HCT116 (cell line): ENCODE data around the gene KRT85. TPM values are rescaled to one million over a fixed set of nuclear protein-coding genes. Genes with fewer than 3 reads are reported as not detected.

Source experiments
- ATAC-seq: fragments of 200-7000 bp; cut with Tn5 transposase; 2 replicates; pipeline ENCODE4 v1.9.1; 2020; ENCODE audit warnings: mild to moderate bottlenecking, moderate library complexity
- BruUV-seq: library from RNA; stranded (reverse); fragments of 400-500 nt; replicated peaks from 2 replicates; lab custom pipeline; 2021; lab: Mats Ljungman, UMichigan
- CTCF ChIA-PET: fragments of 300-600 bp; sonication (Branson Sonifier 250); formaldehyde crosslinking; loops from one replicate; lab custom pipeline; 2021; ENCODE audit warnings: antibody characterized with exemption; lab: Charles Lee
- POLR2A ChIA-PET: fragments of 300-600, 350-600 bp; sonication (Branson Sonifier 250); formaldehyde crosslinking; loops from one replicate; lab custom pipeline; 2021; ENCODE audit warnings: antibody characterized with exemption; lab: Charles Lee
- RAD21 ChIA-PET, 2 experiments: fragments of 300-600 bp; sonication (Branson Sonifier 250); formaldehyde crosslinking; loops; one replicate each; lab custom pipeline; 2023; ENCODE audit warnings: low total read pairs in 2 of 2; ENCODE audit not compliant: uncharacterized antibody in 2 of 2, unreplicated experiment in 2 of 2, low non-redundant PET in 1 of 2; lab: Charles Lee
- DNase-seq: peaks from one replicate; pipeline ENCODE4 v3.0.0-alpha.2; 2010; ENCODE audit warnings: low read depth, low spot score
- H2AFZ ChIP-seq: fragments of 200-600 bp; shearing (Covaris generic), sonication (generic); 2 replicates; pipeline ENCODE4 v1.6.1; 2017; ENCODE audit warnings: low read depth, mixed run types, mixed read lengths, antibody characterized with exemption, low read length; ENCODE audit not compliant: poor library complexity, severe bottlenecking
- H3K27ac ChIP-seq: 2 replicates; pipeline ENCODE4 v1.5.1; 2012; ENCODE audit warnings: low read depth, low read length
- H3K27me3 ChIP-seq: fragments of 200-600 bp; sonication (generic); 2 replicates; pipeline ENCODE4 v1.6.1; 2016; ENCODE audit warnings: mixed run types, low read length, mixed read lengths; ENCODE audit not compliant: insufficient read depth
- H3K36me3 ChIP-seq, 2 experiments: fragments of 200-500 bp in 1 of 2; fragments of 200-600 bp in 1 of 2; sonication (Bioruptor generic) in 1 of 2; sonication (generic) in 1 of 2; 2 replicates each; pipeline versions ENCODE4 v1.5.1 to v1.6.1; 2014 to 2016; ENCODE audit warnings: low read length in 2 of 2, inconsistent platforms in 1 of 2, mixed read lengths in 1 of 2, mixed run types in 1 of 2; ENCODE audit not compliant: insufficient read depth in 2 of 2, control insufficient read depth in 1 of 2
- H3K4me1 ChIP-seq, 2 experiments: fragments of 200-600 bp in 1 of 2; sonication (generic) in 1 of 2; 2 replicates each; pipeline versions ENCODE4 v1.5.1 to v1.6.1; 2012 to 2017; ENCODE audit warnings: low read length in 2 of 2, inconsistent platforms in 1 of 2, mild to moderate bottlenecking in 1 of 2, mixed read lengths in 1 of 2, mixed run types in 1 of 2, moderate library complexity in 1 of 2; ENCODE audit not compliant: insufficient read depth in 2 of 2, control insufficient read depth in 1 of 2
- H3K4me2 ChIP-seq: fragments of 200-600 bp; sonication (generic); 2 replicates; pipeline ENCODE4 v1.6.1; 2017; ENCODE audit warnings: mixed run types, low read length, mixed read lengths
- H3K4me3 ChIP-seq, 2 experiments: fragments of 200-600 bp in 1 of 2; sonication (generic) in 1 of 2; replicated peaks in 1 of 2; 2 replicates each; pipeline ENCODE4 v1.5.1; 2011 to 2016; ENCODE audit warnings: low read length in 2 of 2, control low read depth in 1 of 2, low read depth in 1 of 2, mild to moderate bottlenecking in 1 of 2, mixed read lengths in 1 of 2, mixed run types in 1 of 2
- H3K79me2 ChIP-seq: fragments of 200-600 bp; sonication (generic); 2 replicates; pipeline ENCODE4 v1.6.1; 2017; ENCODE audit warnings: mild to moderate bottlenecking, mixed run types, low read length, moderate library complexity, mixed read lengths; ENCODE audit not compliant: insufficient read depth
- H3K9ac ChIP-seq: fragments of 200-600 bp; sonication (generic); 2 replicates; pipeline ENCODE4 v1.6.1; 2016; ENCODE audit warnings: low read length, mixed read lengths
- H3K9me2 ChIP-seq: fragments of 200-600 bp; sonication (generic), shearing (Covaris generic); 2 replicates; pipeline ENCODE4 v1.6.1; 2017; ENCODE audit warnings: mixed run types, mild to moderate bottlenecking, moderate library complexity; ENCODE audit not compliant: insufficient read depth
- H3K9me3 ChIP-seq, 2 experiments: fragments of 200-500 bp in 1 of 2; fragments of 200-600 bp in 1 of 2; sonication (Bioruptor generic) in 1 of 2; sonication (generic) in 1 of 2; 2 replicates each; pipeline ENCODE4 v1.6.1; 2014 to 2017; ENCODE audit warnings: low read length in 2 of 2, mixed read lengths in 2 of 2, inconsistent platforms in 1 of 2, low read depth in 1 of 2, mild to moderate bottlenecking in 1 of 2, mixed run types in 1 of 2, moderate library complexity in 1 of 2; ENCODE audit not compliant: control insufficient read depth in 1 of 2, insufficient read depth in 1 of 2
- H4K20me1 ChIP-seq: fragments of 200-600 bp; sonication (generic), shearing (Covaris generic); 2 replicates; pipeline ENCODE4 v1.6.1; 2017; ENCODE audit warnings: mixed run types, mild to moderate bottlenecking, moderate library complexity; ENCODE audit not compliant: insufficient read depth
- CBX3 ChIP-seq: IDR thresholded peaks from 2 replicates; pipeline ENCODE4 v1.6.1; 2012; ENCODE audit warnings: low read depth
- CEBPB ChIP-seq: IDR thresholded peaks from 2 replicates; pipeline ENCODE4 v1.6.1; 2012; ENCODE audit warnings: low read depth
- ELF1 ChIP-seq: IDR thresholded peaks from 2 replicates; pipeline ENCODE4 v1.6.1; 2012; ENCODE audit warnings: low read depth, borderline replicate concordance
- EZH2 ChIP-seq: fragments of 200-600 bp; sonication (generic); IDR thresholded peaks from 2 replicates; pipeline ENCODE4 v1.6.1; 2017; ENCODE audit warnings: antibody characterized with exemption, mixed run types
- EZH2phosphoT487 ChIP-seq: fragments of 200-600 bp; IDR thresholded peaks from 2 replicates; pipeline ENCODE4 v1.6.1; 2018; ENCODE audit warnings: antibody characterized with exemption, borderline replicate concordance
- FOSL1 ChIP-seq: IDR thresholded peaks from 2 replicates; pipeline ENCODE4 v1.6.1; 2012; ENCODE audit warnings: low read depth
- JUND ChIP-seq: IDR thresholded peaks from 2 replicates; pipeline ENCODE4 v1.6.1; 2012
- RAD21 ChIP-seq: IDR thresholded peaks from 2 replicates; pipeline ENCODE4 v1.6.1; 2012; ENCODE audit warnings: low read depth, mild to moderate bottlenecking
- SIN3A ChIP-seq: IDR thresholded peaks from 2 replicates; pipeline ENCODE4 v1.6.1; 2012; ENCODE audit warnings: low read depth
- SP1 ChIP-seq: IDR thresholded peaks from 2 replicates; pipeline ENCODE4 v1.6.1; 2012; ENCODE audit warnings: low read depth
- SRF ChIP-seq: IDR thresholded peaks from 2 replicates; pipeline ENCODE4 v1.6.1; 2012; ENCODE audit warnings: low read depth
- YY1 ChIP-seq: IDR thresholded peaks from 2 replicates; pipeline ENCODE4 v1.6.1; 2011; ENCODE audit warnings: low read length, low read depth, moderate library complexity, mild to moderate bottlenecking; ENCODE audit not compliant: insufficient replicate concordance; ENCODE audit errors: extremely low read depth
- ZFX ChIP-seq: fragments of 450-650 bp; IDR thresholded peaks from 2 replicates; pipeline ENCODE4 v1.6.1; 2017
- ZNF274 ChIP-seq: fragments of 200-500 bp; sonication (Bioruptor generic); IDR thresholded peaks from 2 replicates; pipeline ENCODE4 v1.6.1; 2014; ENCODE audit warnings: mild to moderate bottlenecking, low read depth, low read length, inconsistent platforms
- intact Hi-C: fragments of 100-400 bp; cut with micrococcal nuclease; formaldehyde crosslinking; loops from 2 replicates; pipeline ENCODE4 v1.10.0; 2022
- total RNA-seq: library from RNA; stranded (reverse); gene quantifications from one replicate; pipeline ENCODE4 v1.2.1, GENCODE V29; 2021; ENCODE audit not compliant: unreplicated experiment
- TF ChIP-seq, protein P1 (sequence below), 3 experiments: fragments of 200-600 bp in 1 of 3; sonication (generic) in 1 of 3; IDR thresholded peaks in 2 of 3; conservative IDR thresholded peaks in 1 of 3; 2 replicates each; pipeline ENCODE4 v1.5.1; 2012 to 2017; ENCODE audit warnings: low read depth in 2 of 3, low read length in 2 of 3, antibody characterized with exemption in 1 of 3, borderline replicate concordance in 1 of 3, control low read depth in 1 of 3, mild to moderate bottlenecking in 1 of 3, mixed read lengths in 1 of 3, mixed run types in 1 of 3, moderate library complexity in 1 of 3; ENCODE audit not compliant: insufficient read depth in 1 of 3
- TF ChIP-seq, protein P2 (sequence below): IDR thresholded peaks from 2 replicates; pipeline ENCODE4 v1.6.1; 2012
- TF ChIP-seq, protein P3 (sequence below): IDR thresholded peaks from 2 replicates; pipeline ENCODE4 v1.6.1; 2011; ENCODE audit warnings: mild to moderate bottlenecking, low read length, moderate library complexity; ENCODE audit not compliant: insufficient replicate concordance; ENCODE audit errors: extremely low read depth
- TF ChIP-seq, protein P4 (sequence below): IDR thresholded peaks from 2 replicates; pipeline ENCODE4 v1.6.1; 2012

KRT85 gene
- total RNA-seq, 1 experiment from 2014 or later, result not detected

- Histone ChIP-seq H3K4me3 (no peak overlapping the region), H3K79me2 (no peaks in the 10 kb centered on the region), H3K4me1 (no peaks in the 10 kb centered on the region; a peak in 1 of 4 replicates), H3K27ac (no peak overlapping the region), H4K20me1 (no peaks in the 10 kb centered on the region), H3K9ac (no peak overlapping the region), H3K27me3 (no peaks in the 10 kb centered on the region), H3K36me3 (no peaks in the 10 kb centered on the region), H3K9me2 (no peaks in the 10 kb centered on the region), H3K4me2 (no peak overlapping the region), H3K9me3 (no peaks in the 10 kb centered on the region), H2AFZ (no peak overlapping the region)
- TF ChIP-seq SIN3A, result no peak
- ATAC-seq (no peak), DNase-seq (no peak)
- BruUV-seq, result no TSS peak
- CTCF ChIA-PET, result interaction anchor here (1.0 kb wide), 1 partner anchor 8 kb away, joined by 3 read pairs; no protein-coding TSS in a partner anchor
- RAD21 ChIA-PET, result no interaction called here
- intact Hi-C loops, result no loop called here
- POLR2A ChIA-PET, result no interaction called here
Observed at GRCh38 chr12:52364061-52364460, 3.2 kb downstream of the KRT85 start.

DNA sequence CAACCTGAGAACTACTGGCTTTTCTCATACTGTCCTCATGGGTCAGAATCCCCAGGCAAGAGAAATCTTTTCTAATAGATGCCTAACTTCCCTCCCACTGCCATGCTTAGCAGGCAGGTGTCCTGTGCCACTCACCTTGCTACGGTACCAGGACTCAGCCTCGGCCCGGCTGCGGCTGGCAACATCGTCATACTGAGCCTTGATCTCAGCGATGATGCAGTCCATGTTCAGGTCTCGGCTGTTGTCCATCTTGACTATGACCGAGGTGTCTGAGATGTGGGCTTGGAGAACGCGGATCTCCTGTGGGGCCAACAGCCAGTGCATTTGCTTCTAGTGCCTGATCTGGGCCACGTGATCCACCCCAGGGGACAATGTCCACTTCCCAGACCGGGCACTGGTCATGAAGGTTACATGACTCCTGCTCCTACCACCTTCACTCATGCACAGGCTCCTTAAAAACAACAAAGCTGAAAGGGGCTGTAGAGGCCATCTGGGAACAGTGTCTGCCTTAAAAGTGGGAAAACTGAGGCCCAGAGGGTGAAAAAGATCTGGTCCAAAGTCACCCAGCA is 4.1 kb downstream of the KRT85 start:
- no peaks in the 10 kb centered on the region for H3K9me3 ChIP-seq
- ATAC-seq (no peak), DNase-seq (no peak)
- ChIA-PET POLR2A (no interaction called here), CTCF (no interaction called here), RAD21 (no interaction called here)
- no peaks in the 10 kb centered on the region; a peak in 1 of 4 replicates for H3K4me1 ChIP-seq
- H4K20me1 ChIP-seq, result no peaks in the 10 kb centered on the region
- H3K4me2 ChIP-seq, result no peak overlapping the region
- no peaks in the 10 kb centered on the region for H3K36me3 ChIP-seq
- H3K9ac ChIP-seq, result no peak overlapping the region
- H3K27me3 ChIP-seq, result no peaks in the 10 kb centered on the region
- H3K4me3 ChIP-seq, result no peak overlapping the region
- H3K9me2 ChIP-seq, result no peaks in the 10 kb centered on the region
- no peak overlapping the region for H2AFZ ChIP-seq
- BruUV-seq, result no TSS peak
- H3K27ac ChIP-seq, result no peak overlapping the region
- intact Hi-C loops, result no loop called here
- no peaks in the 10 kb centered on the region for H3K79me2 ChIP-seq
- no peak for TF ChIP-seq EZH2phosphoT487
- no peak for TF ChIP-seq CEBPB
- TF ChIP-seq, protein P1, sequence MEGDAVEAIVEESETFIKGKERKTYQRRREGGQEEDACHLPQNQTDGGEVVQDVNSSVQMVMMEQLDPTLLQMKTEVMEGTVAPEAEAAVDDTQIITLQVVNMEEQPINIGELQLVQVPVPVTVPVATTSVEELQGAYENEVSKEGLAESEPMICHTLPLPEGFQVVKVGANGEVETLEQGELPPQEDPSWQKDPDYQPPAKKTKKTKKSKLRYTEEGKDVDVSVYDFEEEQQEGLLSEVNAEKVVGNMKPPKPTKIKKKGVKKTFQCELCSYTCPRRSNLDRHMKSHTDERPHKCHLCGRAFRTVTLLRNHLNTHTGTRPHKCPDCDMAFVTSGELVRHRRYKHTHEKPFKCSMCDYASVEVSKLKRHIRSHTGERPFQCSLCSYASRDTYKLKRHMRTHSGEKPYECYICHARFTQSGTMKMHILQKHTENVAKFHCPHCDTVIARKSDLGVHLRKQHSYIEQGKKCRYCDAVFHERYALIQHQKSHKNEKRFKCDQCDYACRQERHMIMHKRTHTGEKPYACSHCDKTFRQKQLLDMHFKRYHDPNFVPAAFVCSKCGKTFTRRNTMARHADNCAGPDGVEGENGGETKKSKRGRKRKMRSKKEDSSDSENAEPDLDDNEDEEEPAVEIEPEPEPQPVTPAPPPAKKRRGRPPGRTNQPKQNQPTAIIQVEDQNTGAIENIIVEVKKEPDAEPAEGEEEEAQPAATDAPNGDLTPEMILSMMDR (IDR thresholded peaks at IDR 0.05 in 2 of 3, conservative IDR thresholded peaks at IDR 0.05 in 1 of 3; ENCODE audit: borderline replicate concordance in 1 of 3, insufficient read depth in 1 of 3, low read depth in 2 of 3, low read length in 2 of 3), result no peak
- TF ChIP-seq SP1, result no peak
- TF ChIP-seq JUND, result no peak
- no peak for TF ChIP-seq YY1
- no peak for TF ChIP-seq RAD21
- no peak for TF ChIP-seq EZH2
- TF ChIP-seq FOSL1, result no peak
- TF ChIP-seq ZFX, result no peak
- TF ChIP-seq, protein P2, sequence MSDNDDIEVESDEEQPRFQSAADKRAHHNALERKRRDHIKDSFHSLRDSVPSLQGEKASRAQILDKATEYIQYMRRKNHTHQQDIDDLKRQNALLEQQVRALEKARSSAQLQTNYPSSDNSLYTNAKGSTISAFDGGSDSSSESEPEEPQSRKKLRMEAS, result no peak
- TF ChIP-seq, protein P3, sequence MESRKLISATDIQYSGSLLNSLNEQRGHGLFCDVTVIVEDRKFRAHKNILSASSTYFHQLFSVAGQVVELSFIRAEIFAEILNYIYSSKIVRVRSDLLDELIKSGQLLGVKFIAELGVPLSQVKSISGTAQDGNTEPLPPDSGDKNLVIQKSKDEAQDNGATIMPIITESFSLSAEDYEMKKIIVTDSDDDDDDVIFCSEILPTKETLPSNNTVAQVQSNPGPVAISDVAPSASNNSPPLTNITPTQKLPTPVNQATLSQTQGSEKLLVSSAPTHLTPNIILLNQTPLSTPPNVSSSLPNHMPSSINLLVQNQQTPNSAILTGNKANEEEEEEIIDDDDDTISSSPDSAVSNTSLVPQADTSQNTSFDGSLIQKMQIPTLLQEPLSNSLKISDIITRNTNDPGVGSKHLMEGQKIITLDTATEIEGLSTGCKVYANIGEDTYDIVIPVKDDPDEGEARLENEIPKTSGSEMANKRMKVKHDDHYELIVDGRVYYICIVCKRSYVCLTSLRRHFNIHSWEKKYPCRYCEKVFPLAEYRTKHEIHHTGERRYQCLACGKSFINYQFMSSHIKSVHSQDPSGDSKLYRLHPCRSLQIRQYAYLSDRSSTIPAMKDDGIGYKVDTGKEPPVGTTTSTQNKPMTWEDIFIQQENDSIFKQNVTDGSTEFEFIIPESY, result no peak
- no peak for TF ChIP-seq SRF
- no peak for TF ChIP-seq ELF1
- TF ChIP-seq, protein P4, sequence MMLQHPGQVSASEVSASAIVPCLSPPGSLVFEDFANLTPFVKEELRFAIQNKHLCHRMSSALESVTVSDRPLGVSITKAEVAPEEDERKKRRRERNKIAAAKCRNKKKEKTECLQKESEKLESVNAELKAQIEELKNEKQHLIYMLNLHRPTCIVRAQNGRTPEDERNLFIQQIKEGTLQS, result no peak
- TF ChIP-seq CBX3, result no peak
- TF ChIP-seq ZNF274, result no peak
